HG02943 (cell line): ENCODE data around the gene TMEM47.

ENCODE experiments used
- ATAC-seq: cut with Tn5 transposase; IDR thresholded peaks from one replicate; pipeline ENCODE4 v1.9.1; 2021; ENCODE audit warnings: mild to moderate bottlenecking, low read depth, moderate library complexity; ENCODE audit not compliant: unreplicated experiment

The TMEM47 gene

DNA sequence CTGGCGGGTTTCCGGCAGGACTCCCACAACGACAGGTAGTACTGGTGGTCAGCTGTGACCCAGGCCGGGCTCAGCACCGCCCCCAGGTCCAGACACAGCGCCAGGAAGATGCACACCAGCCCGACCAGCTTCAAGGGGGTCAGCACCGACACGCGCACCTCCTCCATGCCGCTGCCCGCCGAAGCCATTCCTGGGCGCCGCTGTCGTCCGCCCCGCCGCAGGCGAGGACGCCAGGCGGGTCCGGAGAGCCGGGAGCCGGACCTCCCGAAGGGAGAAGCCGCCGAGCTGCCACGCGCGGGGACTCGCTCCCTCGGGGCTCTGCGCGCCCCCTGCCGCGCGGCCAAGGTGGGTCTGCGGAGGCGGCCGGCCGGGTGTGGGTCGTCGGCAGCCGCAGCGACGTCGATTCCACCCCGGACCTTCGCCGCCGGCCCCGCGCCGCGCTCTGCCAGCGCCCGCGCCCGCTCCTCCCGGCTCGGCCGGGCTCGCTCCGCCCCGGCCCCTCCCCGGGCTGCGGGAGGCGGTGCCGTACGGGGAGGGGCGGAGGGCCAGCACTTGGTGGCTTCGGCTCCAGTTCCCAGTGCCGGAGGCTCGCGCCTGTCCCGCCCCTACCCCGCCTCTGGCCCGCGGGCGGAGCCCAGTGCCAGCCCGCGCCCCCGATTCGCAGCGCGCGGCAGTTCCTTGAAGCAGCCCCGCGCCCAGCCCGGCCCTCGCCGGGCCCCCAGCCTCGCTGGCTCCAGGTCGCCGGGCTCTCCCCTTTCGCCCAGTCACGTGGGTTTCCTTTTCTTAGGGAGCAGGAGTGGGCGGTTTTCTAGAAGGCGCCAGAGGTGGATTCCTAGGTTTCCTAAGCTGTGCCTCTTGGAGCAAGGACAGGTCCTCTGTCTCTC is at the start of gene TMEM47:
Gene TMEM47, minus strand, starts transcription at position 444 of the 884 bp plus-strand sequence. Its CDS starts 256 bp downstream, at position 188.
- ATAC-seq = no peak

DNA sequence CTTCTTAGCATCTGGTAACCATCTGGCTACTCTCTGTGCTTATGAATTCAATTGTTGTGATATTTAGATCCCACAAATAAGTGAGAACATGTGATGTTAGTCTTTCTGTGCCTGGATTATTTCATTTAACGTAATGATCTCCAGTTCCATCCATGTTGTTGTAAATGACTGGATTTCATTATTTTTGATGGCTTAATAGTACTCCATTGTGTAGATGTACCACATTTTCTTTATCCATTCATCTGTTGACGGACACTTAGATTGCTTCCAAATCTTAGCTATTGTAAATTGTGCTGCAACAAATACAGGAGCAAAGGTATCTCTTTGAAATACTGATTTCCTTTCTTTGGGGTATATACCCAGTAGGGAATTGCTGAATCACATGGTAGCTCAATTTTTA is 30.0 kb upstream of the TMEM47 start:
- no peak for ATAC-seq

GRCh38 chrX:34659575-34659974 is 2.5 kb upstream of the TMEM47 start:
- no peak for ATAC-seq

- ATAC-seq = no peak
These were observed 1.2 kb upstream of the TMEM47 start for GRCh38 chrX:34658326-34658725.

DNA sequence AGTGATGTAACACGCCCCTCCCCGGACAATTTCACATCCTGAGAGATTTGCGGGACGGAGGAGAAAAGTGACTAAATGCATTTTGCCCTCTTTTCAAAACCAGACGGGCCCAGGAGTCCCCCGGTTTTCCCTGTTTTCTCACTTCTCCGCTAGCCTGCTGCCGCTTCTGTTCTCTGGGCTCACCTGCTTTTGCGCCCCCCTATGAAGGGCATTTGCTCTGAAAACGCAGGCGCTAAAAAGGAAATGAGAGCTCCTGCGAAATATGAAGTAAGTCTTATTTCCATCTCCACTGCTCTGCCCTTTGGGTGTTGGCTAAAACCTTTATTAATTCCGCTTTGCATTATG is 613 bp upstream of the TMEM47 start:
- no peak for ATAC-seq

- ATAC-seq = no peak
These were observed 631 bp downstream of the TMEM47 start for GRCh38 chrX:34656467-34656841.

DNA sequence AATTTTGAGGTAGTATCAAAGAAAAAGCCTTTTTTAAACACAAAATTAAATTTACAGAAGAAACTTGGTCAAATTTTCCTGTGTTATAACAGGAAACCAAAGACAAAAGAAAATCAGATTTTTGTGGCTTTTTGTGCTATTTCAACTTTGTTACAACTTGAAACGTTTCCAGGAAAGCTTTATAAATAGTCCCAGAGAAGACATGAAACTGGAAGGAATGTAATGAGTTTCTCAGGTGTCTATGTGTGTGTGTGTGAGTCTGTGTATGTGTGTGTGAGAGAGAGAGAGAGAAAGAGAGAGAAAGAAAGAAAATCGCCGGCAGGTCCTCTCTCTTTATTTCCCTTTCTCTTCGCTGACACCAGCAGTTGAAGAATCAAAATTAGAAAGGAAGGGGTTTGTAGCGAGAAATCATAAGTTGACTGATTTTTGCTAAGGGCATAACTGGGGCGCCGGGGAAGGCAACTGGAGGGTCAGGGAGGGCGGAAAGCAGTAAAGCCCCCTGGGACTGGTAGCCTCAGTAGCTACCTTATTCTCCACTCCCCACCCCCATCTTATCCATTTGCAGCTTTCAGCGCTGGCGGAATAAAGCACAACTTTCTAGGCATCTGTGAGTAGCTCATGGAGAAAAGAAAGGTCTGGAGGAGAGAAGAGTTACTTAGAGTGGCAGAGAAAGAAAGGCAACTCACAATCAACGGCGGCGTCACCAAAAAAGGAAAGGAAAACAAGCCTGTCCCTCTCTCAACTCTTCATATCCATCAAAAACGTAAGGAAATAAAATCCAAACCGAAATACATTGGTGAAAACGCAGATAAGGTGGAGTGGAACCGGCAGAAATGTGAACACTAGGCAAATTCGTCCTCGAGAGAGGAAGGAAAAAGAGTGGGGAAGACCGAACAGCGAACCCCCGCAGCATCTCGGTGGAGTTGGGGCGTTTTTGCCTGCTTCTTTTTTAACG is 1.3 kb downstream of the TMEM47 start:
- no peak for ATAC-seq

DNA sequence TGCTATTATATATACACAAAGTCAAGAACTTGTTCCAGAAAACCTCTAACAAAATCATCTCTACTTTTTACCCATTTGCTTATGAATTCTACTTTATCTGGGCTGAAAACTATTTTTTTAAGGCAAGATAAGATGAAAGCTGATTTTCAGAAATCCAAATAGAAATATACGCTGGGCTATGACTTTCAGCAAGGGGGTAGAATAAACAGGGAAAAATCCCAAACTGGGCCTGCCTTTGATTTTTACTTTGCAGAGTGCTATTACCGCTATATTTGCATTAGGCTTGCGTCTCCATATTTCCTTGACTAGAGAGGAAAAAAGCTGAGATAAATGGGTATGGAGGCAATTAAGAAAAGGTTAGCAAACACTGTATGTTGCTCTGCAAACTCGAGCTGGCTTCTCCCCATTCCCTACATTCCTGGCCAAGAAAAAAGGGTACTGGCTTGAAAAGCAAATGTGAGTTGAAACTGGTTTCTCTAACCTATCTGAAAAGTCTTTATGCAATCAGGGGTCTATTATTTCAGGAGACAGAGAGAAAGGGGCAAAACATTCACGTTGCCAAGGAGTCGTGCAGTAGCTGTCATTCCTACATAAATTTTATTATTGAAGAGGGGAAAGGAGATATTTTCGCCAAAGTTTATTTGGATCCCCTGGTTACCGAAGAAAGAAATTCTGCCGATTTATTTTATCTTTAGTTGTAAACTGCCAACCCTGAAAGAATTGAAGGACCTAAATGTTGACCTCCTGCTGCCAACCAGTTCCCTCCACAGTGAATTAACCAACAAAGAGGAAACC is 2.2 kb downstream of the TMEM47 start:
- ATAC-seq = no peak

- no peak for ATAC-seq
These were observed 3.3 kb downstream of the TMEM47 start for GRCh38 chrX:34653811-34654210.

- no peak for ATAC-seq
These were observed 14.2 kb downstream of the TMEM47 start for GRCh38 chrX:34642849-34643248.

GRCh38 chrX:34638116-34638515 is 19.0 kb downstream of the TMEM47 start:
- no peak for ATAC-seq

GRCh38 chrX:34634349-34634748 is 22.7 kb downstream of the TMEM47 start:
- ATAC-seq = no peak

DNA sequence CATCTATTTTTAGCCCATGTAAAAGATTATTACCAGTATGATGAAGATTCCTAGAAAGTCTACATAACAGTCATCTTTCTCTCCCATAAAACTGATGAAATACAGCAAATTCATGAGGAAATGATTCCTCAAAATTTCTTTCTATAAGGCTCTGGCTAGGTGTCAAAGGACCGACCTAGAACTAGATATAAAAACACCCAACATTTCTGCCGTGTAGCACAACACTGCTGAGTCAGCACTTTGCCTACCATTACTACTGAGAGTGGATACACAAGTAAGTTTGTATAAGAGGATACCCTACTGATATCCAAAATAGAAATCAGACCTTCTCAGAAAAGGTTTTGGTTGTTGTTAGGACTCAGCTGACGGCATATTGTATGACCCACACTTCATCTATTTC is 24.7 kb downstream of the TMEM47 start:
- no peak for ATAC-seq

DNA sequence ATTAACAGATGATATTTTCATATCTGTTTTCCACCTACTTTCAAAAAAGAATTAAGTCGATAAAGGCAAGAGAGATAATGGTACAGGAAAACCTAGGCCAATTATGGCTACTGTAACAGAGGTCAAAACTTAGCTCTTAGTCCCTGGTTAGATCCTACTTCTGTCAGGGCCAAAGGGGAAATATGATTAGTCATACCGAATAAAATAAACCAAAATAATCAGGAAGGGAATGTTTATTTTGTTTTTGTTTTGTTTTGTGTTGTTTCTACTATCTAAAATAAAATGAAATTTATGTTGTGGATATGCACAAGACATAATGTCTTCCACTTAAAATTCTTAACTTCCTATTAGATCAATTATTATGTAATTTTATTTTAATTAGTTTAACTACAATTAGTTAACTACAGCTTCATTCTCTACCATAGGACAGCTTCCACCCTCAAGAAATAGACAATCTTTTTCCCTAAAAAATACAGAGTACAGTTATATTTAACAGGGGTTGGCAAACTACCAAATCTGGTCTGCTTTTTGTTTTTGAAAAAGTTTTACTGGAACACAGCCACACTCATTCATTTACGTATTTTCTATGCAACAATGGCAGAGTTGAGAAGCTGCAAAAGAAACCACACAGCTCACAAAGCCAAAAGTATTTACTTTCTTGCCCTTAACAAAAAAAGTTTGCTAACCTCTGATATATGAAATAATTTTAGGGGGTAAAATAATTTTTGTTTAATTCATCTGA is 25.4 kb downstream of the TMEM47 start:
- ATAC-seq = no peak

DNA sequence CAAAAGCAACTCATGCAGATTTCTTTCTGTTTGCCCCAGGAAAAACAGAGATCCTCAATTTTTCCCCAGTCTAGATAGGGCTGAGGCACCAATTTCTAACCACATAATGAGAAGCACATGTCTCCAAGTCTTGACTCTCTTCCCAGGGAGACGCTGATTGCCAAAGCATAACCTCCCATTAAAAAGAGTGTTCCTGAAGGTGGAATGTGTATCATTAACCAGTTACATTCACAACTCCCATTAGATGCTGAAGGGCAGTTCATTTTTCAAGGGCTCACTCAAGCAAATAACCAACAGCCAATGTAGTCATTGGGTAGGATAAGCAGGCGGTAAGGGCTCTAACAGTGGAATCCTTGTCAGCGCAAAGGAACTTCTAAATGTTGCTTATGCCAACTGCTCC is 27.5 kb downstream of the TMEM47 start:
- ATAC-seq = no peak

DNA sequence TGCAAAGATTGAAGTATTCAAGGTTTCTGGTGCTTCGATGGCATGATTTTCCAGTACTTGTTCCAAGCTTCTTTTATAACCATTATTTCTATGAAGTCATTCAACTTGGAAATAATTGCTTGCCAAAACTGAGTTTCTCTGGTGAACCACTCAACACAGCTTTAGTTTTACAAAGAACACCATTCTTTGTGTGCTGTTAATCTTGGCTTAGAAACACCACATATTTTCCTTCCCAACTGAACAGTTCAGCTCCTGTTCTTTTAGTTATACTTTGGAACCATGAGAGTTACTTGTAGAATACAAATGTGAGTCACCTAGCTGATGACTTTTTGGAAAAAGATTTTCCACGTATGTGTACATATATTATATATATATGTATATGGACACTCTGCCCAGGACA is 32.7 kb downstream of the TMEM47 start:
- ATAC-seq = no peak

DNA sequence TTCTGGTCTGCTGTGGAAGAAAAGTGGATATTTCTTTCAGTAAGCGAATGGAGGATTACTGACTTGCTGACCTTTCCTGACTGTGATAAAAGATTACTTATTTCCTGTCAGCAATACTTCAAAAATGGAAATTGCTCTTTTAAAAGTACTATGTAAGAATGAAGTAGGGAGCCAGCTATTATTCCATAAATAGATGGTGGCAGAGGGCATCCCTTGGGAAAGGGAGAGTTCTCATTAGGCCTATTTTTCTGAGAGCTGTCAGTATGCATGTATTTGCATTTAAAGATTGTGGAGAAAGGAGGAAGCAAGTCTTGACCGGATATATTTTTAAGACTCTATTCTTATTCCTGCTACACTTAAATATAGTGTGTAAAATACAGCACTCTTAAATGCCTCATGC is 37.2 kb downstream of the TMEM47 start:
- no peak for ATAC-seq

- ATAC-seq = no peak
These were observed 45.0 kb downstream of the TMEM47 start for GRCh38 chrX:34612036-34612435.

GRCh38 chrX:34598362-34598761 is 58.7 kb downstream of the TMEM47 start:
- no peak for ATAC-seq

DNA sequence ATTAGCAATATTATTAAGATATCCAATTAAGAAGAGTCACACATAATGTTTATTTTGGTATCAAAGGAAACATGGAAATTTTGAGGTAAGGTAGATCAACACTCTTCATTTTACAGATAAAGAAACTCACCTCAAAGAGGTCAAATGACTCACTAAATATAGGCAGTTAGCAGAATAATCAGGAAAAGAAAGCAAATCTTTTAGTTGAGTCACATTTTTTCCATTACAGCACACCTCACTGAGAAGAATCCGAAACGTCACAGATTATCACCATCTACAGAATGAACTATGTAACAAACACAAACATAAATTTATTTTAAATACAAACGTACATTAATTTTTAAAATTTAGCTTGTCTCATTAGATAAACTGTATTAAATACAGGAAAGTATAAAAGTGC is 70.1 kb downstream of the TMEM47 start:
- ATAC-seq = no peak
